ENCODE results near the gene SPTBN4. TPM values are rescaled to one million over a fixed set of nuclear protein-coding genes. Genes with fewer than 3 reads are reported as not detected.
A peak's percentile ranks its signal among the peaks of the same experiment; 100 is the strongest.
"Not testable (repeated sequence)": the region's sequence is repeated elsewhere in the genome, so short reads cannot be mapped to it uniquely, and the experiment has no call there.

SPTBN4 gene
- total RNA-seq, 3 donors from 2014 or later = 1.2 to 2.1 (median 1.8) TPM

- H3K4me1 Mint-ChIP-seq (ENCODE audit: low read depth) = peaks cover 18% of the 10 kb centered on the region
- DNase-seq; ATAC-seq; H3K27me3 Mint-ChIP-seq (ENCODE audit: low read depth); H3K36me3 Mint-ChIP-seq (ENCODE audit: insufficient read depth); H3K9me3 Mint-ChIP-seq; H3K4me3 Mint-ChIP-seq: not testable (repeated sequence)
These were observed 38.6 kb upstream of the SPTBN4 start for GRCh38 chr19:40428197-40428596.

DNA sequence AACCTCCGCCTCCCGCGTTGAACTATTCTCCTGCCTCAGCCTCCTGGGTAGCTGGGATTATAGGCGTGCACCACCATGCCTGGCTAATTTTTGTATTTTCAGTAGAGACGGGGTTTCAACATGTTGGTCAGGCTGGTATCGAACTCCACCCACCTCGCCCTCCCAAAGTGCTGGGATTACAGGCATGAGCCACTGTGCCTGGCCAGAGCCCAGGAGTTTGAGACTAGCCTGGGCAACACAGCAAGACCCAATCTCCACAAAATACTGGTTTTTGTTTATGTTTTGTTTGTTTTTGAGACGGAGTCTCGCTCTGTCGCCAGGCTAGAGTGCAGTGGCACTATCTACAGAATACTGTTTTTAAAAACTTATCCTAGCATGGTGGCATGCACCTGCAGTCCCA, 36.6 kb upstream of the SPTBN4 start:
- ATAC-seq; DNase-seq; H3K36me3 Mint-ChIP-seq (ENCODE audit: insufficient read depth); H3K9me3 Mint-ChIP-seq; H3K27me3 Mint-ChIP-seq (ENCODE audit: low read depth); H3K4me3 Mint-ChIP-seq: not testable (repeated sequence)
- peaks cover 19% of the 10 kb centered on the region for H3K4me1 Mint-ChIP-seq (ENCODE audit: low read depth)

DNA sequence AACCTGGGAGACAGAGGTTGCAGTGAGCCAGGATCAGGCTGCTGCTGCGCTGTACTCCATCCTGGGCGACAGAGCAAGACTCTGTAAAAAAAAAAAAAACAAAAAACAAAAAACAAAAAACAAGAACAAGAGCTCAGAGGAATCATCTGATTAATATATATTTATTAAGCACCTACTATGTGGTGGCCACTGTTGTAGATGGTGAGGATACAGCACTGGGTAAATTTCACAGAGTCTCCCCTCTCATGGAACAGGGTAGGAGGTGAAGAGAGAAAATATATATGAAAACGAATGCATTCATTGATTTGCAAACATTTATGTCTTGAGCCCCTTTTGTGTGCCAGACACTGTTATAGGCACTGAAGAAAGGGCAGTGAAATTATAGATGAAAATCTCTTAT, 35.1 kb upstream of the SPTBN4 start:
- no peak for DNase-seq
- no peak overlapping the region for H3K4me3 Mint-ChIP-seq
- peaks cover 13% of the 10 kb centered on the region for H3K4me1 Mint-ChIP-seq (ENCODE audit: low read depth)
- H3K27me3 Mint-ChIP-seq (ENCODE audit: low read depth) = no peaks in the 10 kb centered on the region
- no peak for ATAC-seq
- no peaks in the 10 kb centered on the region for H3K9me3 Mint-ChIP-seq
- no peaks in the 10 kb centered on the region for H3K36me3 Mint-ChIP-seq (ENCODE audit: insufficient read depth)

DNA sequence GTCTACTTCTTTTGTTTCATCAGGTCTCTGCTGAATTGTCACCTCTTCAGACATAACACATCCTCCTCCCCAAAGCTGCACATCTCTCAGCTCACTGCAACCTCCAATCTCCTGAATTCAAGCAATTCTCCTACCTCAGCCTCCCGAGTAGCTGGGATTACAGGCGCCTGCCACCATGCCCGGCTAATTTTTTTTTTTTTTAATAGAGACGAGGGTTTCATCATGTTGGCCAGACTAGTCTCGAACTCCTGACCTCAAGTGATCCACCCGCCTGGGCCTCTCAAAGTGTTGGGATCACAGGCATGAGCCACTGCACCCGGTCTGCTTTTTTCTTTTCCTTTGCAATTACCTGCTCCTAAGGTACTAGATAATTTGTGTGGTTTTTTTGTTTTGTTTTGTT, 34.0 kb upstream of the SPTBN4 start:
- H3K27me3 Mint-ChIP-seq (ENCODE audit: low read depth); ATAC-seq; DNase-seq; H3K9me3 Mint-ChIP-seq; H3K36me3 Mint-ChIP-seq (ENCODE audit: insufficient read depth): not testable (repeated sequence)
- peaks cover 13% of the 10 kb centered on the region for H3K4me1 Mint-ChIP-seq (ENCODE audit: low read depth)
- H3K4me3 Mint-ChIP-seq = peak overlapping the region; percentile 86

- ATAC-seq = peak; percentile 92 to 93
- Mint-ChIP-seq H3K4me1 (ENCODE audit: low read depth) (peaks cover 13% of the 10 kb centered on the region), H3K27me3 (ENCODE audit: low read depth) (no peaks in the 10 kb centered on the region), H3K36me3 (ENCODE audit: insufficient read depth) (no peaks in the 10 kb centered on the region), H3K9me3 (no peaks in the 10 kb centered on the region), H3K4me3 (peak overlapping the region; percentile 86)
- no peak for DNase-seq
These were observed 33.2 kb upstream of the SPTBN4 start for GRCh38 chr19:40433391-40434216.

GRCh38 chr19:40438284-40438683, 28.5 kb upstream of the SPTBN4 start:
- H3K9me3 Mint-ChIP-seq = no peaks in the 10 kb centered on the region
- no peak overlapping the region for H3K4me3 Mint-ChIP-seq
- H3K4me1 Mint-ChIP-seq (ENCODE audit: low read depth) = peaks cover 20% of the 10 kb centered on the region
- peaks cover 5% of the 10 kb centered on the region for H3K36me3 Mint-ChIP-seq (ENCODE audit: insufficient read depth)
- no peak for ATAC-seq
- no peaks in the 10 kb centered on the region for H3K27me3 Mint-ChIP-seq (ENCODE audit: low read depth)
- no peak for DNase-seq

DNA sequence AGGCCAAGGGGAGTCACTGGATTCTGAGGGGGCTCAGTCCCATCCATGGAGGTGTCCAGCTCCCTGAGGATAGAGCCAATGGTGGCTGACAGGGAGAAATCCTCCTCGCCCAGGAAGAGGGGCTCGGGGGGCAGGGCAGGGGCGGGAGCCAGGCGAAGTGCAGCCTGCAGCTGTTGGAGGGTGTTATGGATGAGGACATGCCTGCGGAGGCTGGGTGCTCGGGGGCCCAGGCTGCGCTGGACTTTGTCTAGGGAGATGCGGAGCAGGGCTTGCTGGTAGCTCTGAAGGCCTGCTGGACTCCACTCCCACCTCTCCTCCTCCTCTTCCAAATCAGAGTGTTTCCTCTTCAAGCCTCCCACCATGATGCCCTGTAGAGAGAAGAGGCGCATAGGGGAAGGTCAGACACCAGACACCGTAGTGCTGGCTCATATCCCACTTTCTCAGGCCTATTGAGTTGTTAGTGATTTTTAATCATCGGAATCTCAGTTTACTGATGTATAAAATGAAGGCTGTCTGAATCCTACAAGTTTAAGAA, 25.0 kb upstream of the SPTBN4 start:
- Mint-ChIP-seq H3K9me3 (no peaks in the 10 kb centered on the region), H3K4me1 (ENCODE audit: low read depth) (peaks cover 17% of the 10 kb centered on the region), H3K27me3 (ENCODE audit: low read depth) (no peaks in the 10 kb centered on the region), H3K36me3 (ENCODE audit: insufficient read depth) (peaks cover 5% of the 10 kb centered on the region), H3K4me3 (peak overlapping the region; percentile 97)
- DNase-seq (no peak), ATAC-seq (no peak)

GRCh38 chr19:40442328-40443130, 24.3 kb upstream of the SPTBN4 start:
- peaks cover 17% of the 10 kb centered on the region for H3K4me1 Mint-ChIP-seq (ENCODE audit: low read depth)
- no peaks in the 10 kb centered on the region for H3K9me3 Mint-ChIP-seq
- ATAC-seq = no peak
- DNase-seq = no peak
- H3K36me3 Mint-ChIP-seq (ENCODE audit: insufficient read depth) = peaks cover 5% of the 10 kb centered on the region
- no peaks in the 10 kb centered on the region for H3K27me3 Mint-ChIP-seq (ENCODE audit: low read depth)
- peak overlapping the region; percentile 97 for H3K4me3 Mint-ChIP-seq

DNA sequence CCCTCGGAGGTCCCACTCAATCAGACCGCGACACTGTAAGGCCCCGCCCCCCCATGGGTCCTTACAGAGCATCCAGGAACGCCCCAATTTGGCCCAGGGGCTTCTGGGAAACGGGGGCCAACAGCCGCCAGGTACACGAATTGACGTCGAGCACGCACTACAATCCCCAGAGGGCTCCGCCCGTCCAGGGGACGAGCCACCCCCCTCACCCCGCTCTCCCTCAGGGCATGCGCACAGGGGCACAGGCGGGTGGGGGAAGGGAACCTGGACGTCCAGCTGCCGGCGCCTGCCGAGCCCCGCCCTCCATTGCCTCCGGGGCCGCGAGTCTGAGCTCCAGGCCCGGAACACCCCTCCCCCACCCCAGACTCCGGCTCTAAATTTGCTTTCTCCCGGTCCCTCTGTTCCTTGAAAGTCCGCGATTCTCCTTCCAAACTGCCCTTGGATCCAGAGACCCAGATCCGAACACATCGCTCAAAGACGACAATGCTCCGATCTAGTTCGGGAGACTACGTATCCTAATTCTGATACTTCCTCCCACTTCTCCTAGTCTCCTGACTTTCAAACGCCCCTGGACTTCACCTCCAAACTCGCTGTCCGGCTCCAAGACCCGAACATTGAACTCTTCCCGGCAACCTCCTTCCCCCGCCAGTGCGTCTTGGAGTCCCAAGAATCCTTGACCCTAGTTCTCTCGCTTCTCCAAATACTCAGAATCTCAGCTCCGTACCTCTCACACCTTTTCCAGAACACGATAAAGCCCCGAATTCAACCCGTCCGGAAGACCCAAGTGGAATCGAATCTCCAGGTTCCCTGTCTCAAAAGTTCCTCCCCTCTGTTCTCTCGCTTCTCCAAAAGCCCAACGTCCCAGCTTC, 23.4 kb upstream of the SPTBN4 start:
- peaks cover 17% of the 10 kb centered on the region for H3K4me1 Mint-ChIP-seq (ENCODE audit: low read depth)
- ATAC-seq = peak; percentile 82 to 83
- H3K9me3 Mint-ChIP-seq = no peaks in the 10 kb centered on the region
- H3K36me3 Mint-ChIP-seq (ENCODE audit: insufficient read depth) = peaks cover 5% of the 10 kb centered on the region
- peak overlapping the region; percentile 97 for H3K4me3 Mint-ChIP-seq
- no peaks in the 10 kb centered on the region for H3K27me3 Mint-ChIP-seq (ENCODE audit: low read depth)
- DNase-seq = peak; percentile 99

DNA sequence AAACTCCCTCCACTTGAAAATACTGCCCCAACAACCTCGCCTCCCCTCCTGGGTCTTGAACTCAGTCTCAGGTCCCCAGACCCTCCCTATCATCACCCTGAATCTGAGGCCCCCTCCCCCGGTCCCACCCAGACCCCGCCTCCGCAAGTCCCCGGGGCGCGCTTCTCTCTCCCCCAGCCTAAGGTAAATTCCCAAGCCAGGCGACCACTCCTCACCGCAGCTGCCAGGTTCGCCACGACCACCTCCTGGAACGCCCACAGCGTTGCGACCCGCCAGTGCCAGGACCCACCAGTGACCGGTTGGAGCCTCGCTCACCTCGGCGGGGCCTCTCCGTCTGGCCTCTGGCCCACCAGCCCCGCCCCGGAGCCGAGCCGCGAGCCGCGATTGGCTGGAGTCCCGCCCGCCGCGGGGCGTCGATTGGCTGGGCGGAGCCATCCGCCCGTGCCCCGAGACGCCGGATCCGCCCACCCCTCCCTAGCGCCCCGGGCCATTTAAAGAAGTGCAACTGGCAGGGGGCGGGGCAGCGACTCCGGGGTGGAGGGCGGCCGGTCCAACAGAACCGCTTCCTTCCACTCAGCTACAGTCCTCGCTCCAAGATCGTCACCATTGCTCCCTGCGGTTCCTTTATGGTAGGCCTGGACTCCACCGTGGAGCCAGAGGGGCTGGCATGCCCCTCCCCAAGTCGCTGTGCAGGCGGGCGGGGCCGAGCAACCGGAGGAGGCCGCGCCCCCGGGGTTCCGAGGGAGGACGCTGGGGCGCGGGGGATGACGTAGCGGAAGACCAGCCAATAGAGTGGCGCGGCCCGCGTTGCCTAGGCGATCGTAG, 22.6 kb upstream of the SPTBN4 start, which contains the start of gene SERTAD3:
TSS of gene SERTAD3 (minus strand) at position 336 of the 825 bp plus-strand sequence. CDS start 2,255 bp downstream, outside the sequence.
- no peaks in the 10 kb centered on the region for H3K27me3 Mint-ChIP-seq (ENCODE audit: low read depth)
- H3K9me3 Mint-ChIP-seq = no peaks in the 10 kb centered on the region
- H3K4me3 Mint-ChIP-seq = peak within 1 kb of the TSS; percentile 97
- H3K36me3 Mint-ChIP-seq (ENCODE audit: insufficient read depth) = peaks cover 5% of the 10 kb centered on the region
- peaks cover 17% of the 10 kb centered on the region for H3K4me1 Mint-ChIP-seq (ENCODE audit: low read depth)
- DNase-seq = peak; percentile 95
- peak; percentile 77 to 80 for ATAC-seq

GRCh38 chr19:40444825-40445312, 21.9 kb upstream of the SPTBN4 start:
- DNase-seq = no peak
- Mint-ChIP-seq H3K4me3 (peak overlapping the region; percentile 97), H3K4me1 (ENCODE audit: low read depth) (peaks cover 17% of the 10 kb centered on the region), H3K36me3 (ENCODE audit: insufficient read depth) (peaks cover 5% of the 10 kb centered on the region), H3K27me3 (ENCODE audit: low read depth) (no peaks in the 10 kb centered on the region), H3K9me3 (no peaks in the 10 kb centered on the region)
- no peak for ATAC-seq

- H3K4me3 Mint-ChIP-seq = peak overlapping the region; percentile 60
- ATAC-seq (no peak), DNase-seq (no peak)
- H3K36me3 Mint-ChIP-seq (ENCODE audit: insufficient read depth) = peaks cover 4% of the 10 kb centered on the region
- H3K4me1 Mint-ChIP-seq (ENCODE audit: low read depth) = peaks cover 17% of the 10 kb centered on the region
- no peaks in the 10 kb centered on the region for H3K9me3 Mint-ChIP-seq
- no peaks in the 10 kb centered on the region for H3K27me3 Mint-ChIP-seq (ENCODE audit: low read depth)
These were observed 21.0 kb upstream of the SPTBN4 start for GRCh38 chr19:40445780-40446262.

DNA sequence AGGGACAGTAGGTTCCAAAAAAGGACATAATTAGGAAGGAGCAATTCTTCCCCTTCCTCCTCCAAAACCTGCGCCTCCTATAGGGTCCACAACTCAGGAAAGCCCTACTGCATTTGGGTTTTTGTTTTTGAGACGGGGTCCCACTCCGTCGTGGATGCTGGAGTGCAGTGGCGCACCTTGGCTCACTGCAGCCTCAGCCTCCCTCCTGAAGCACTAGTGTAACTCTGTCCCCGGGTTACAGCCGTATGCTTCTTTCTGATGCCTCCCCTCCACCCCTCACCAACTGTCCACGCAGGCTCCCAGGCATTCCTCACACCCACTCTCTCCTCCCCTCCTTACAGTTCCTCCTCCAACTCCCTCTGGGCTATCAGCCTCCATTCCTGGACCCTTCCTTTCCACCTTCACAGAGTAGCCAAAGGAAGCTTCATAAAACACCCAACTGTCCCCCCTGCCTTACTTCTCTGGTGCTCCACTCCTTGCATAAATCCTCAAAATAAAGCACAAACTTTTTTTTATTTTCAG, 20.5 kb upstream of the SPTBN4 start:
- ATAC-seq = no peak
- H3K27me3 Mint-ChIP-seq (ENCODE audit: low read depth) = no peaks in the 10 kb centered on the region
- no peaks in the 10 kb centered on the region for H3K36me3 Mint-ChIP-seq (ENCODE audit: insufficient read depth)
- H3K4me1 Mint-ChIP-seq (ENCODE audit: low read depth) = peaks cover 17% of the 10 kb centered on the region
- H3K4me3 Mint-ChIP-seq = peak overlapping the region; percentile 48
- no peaks in the 10 kb centered on the region for H3K9me3 Mint-ChIP-seq
- DNase-seq = no peak
